IMR-90 (cell line): ENCODE results near the gene FOXP1.

Experiments
- CHD1 ChIP-seq: IDR thresholded peaks from 2 replicates; pipeline ENCODE4 v1.6.1; 2012; ENCODE audit warnings: low read depth, low read length, improper control_type of control experiment
- MXI1 ChIP-seq: IDR thresholded peaks from 2 replicates; pipeline ENCODE4 v1.6.1; 2012; ENCODE audit warnings: low read depth, mild to moderate bottlenecking, low read length, moderate library complexity, borderline replicate concordance
- POLR2A ChIP-seq: IDR thresholded peaks from 2 replicates; pipeline ENCODE4 v1.6.1; 2012; ENCODE audit warnings: mild to moderate bottlenecking, low read depth, low read length
- RAD21 ChIP-seq: IDR thresholded peaks from 2 replicates; pipeline ENCODE4 v1.6.1; 2012; ENCODE audit warnings: low read length, improper control_type of control experiment
- RCOR1 ChIP-seq: IDR thresholded peaks from 2 replicates; pipeline ENCODE4 v1.6.1; 2012; ENCODE audit warnings: mild to moderate bottlenecking, low read length, improper control_type of control experiment; ENCODE audit not compliant: insufficient replicate concordance
- RFX5 ChIP-seq: IDR thresholded peaks from 2 replicates; pipeline ENCODE4 v1.8.0; 2012; ENCODE audit warnings: low read depth, mild to moderate bottlenecking, low read length, moderate library complexity
- SMC3 ChIP-seq: fragments of 150-350 bp; IDR thresholded peaks from 2 replicates; pipeline ENCODE4 v1.6.1; 2016; ENCODE audit warnings: low read depth, mild to moderate bottlenecking, antibody characterized with exemption, low read length, moderate library complexity
- TF ChIP-seq, protein P1 (sequence below): conservative IDR thresholded peaks from 2 replicates; pipeline ENCODE4 v1.5.1; 2012; ENCODE audit warnings: mild to moderate bottlenecking, low read depth, low read length, improper control_type of control experiment
- TF ChIP-seq, protein P2 (sequence below): fragments of 150-350 bp; IDR thresholded peaks from 2 replicates; pipeline ENCODE4 v1.6.1; 2016; ENCODE audit warnings: low read depth, mild to moderate bottlenecking, low read length, moderate library complexity, borderline replicate concordance
- TF ChIP-seq, protein P3 (sequence below): fragments of 150-350 bp; IDR thresholded peaks from 2 replicates; pipeline ENCODE4 v1.6.1; 2017; ENCODE audit warnings: mild to moderate bottlenecking, antibody characterized with exemption, low read length, low read depth

DNA sequence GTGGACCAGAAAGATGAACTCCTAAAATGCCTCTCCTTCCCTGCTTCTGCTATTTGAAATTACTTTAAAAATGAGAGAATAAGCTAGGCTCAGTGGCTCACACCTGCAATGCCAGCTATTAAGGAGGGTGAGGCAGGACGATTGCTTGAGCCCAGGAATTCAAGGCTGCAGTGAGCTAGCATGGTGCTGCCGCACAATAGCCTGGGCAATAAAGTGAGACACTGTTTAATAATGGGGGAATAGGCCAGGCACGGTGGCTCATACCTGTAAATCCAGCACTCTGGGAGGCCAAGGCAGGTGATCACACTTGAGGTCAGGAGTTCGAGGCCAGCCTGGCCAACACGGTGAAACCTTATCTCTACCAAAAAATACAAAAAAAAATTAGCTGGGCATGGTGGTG lies 271.1 kb downstream of the FOXP1 start:
- TF ChIP-seq, protein P1, sequence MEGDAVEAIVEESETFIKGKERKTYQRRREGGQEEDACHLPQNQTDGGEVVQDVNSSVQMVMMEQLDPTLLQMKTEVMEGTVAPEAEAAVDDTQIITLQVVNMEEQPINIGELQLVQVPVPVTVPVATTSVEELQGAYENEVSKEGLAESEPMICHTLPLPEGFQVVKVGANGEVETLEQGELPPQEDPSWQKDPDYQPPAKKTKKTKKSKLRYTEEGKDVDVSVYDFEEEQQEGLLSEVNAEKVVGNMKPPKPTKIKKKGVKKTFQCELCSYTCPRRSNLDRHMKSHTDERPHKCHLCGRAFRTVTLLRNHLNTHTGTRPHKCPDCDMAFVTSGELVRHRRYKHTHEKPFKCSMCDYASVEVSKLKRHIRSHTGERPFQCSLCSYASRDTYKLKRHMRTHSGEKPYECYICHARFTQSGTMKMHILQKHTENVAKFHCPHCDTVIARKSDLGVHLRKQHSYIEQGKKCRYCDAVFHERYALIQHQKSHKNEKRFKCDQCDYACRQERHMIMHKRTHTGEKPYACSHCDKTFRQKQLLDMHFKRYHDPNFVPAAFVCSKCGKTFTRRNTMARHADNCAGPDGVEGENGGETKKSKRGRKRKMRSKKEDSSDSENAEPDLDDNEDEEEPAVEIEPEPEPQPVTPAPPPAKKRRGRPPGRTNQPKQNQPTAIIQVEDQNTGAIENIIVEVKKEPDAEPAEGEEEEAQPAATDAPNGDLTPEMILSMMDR: no peak
- TF ChIP-seq MXI1 (no peak), RCOR1 (no peak), POLR2A (no peak), SMC3 (no peak), RFX5 (no peak), CHD1 (no peak), RAD21 (no peak)
- TF ChIP-seq, protein P2, sequence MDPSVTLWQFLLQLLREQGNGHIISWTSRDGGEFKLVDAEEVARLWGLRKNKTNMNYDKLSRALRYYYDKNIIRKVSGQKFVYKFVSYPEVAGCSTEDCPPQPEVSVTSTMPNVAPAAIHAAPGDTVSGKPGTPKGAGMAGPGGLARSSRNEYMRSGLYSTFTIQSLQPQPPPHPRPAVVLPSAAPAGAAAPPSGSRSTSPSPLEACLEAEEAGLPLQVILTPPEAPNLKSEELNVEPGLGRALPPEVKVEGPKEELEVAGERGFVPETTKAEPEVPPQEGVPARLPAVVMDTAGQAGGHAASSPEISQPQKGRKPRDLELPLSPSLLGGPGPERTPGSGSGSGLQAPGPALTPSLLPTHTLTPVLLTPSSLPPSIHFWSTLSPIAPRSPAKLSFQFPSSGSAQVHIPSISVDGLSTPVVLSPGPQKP: no peak
- TF ChIP-seq, protein P3, sequence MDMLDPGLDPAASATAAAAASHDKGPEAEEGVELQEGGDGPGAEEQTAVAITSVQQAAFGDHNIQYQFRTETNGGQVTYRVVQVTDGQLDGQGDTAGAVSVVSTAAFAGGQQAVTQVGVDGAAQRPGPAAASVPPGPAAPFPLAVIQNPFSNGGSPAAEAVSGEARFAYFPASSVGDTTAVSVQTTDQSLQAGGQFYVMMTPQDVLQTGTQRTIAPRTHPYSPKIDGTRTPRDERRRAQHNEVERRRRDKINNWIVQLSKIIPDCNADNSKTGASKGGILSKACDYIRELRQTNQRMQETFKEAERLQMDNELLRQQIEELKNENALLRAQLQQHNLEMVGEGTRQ: no peak
